Testis (tissue), 3 donors: ENCODE measurements around the gene PRR5. TPM values are rescaled to one million over a fixed set of nuclear protein-coding genes. Genes with fewer than 3 reads are reported as not detected.

Experiments
- DNase-seq: peaks from one replicate; pipeline ENCODE4 v3.0.0-alpha.2; 2019
- H3K27ac ChIP-seq, 2 donors: fragments of 200-600 bp; sonication (generic); one replicate each; pipeline ENCODE4 v1.5.1; 2019
- H3K27me3 ChIP-seq: fragments of 200-600 bp; sonication (generic); one replicate; pipeline ENCODE4 v1.5.1; 2019
- H3K36me3 ChIP-seq: fragments of 200-600 bp; sonication (generic); one replicate; pipeline ENCODE4 v1.5.1; 2017; ENCODE audit warnings: low read depth; ENCODE audit errors: missing control alignments
- H3K4me1 ChIP-seq: fragments of 200-600 bp; sonication (generic); one replicate; pipeline ENCODE4 v1.5.1; 2019
- H3K4me3 ChIP-seq, 2 donors: fragments of 200-600 bp; sonication (generic); one replicate each; pipeline ENCODE4 v1.5.1; 2017 to 2019
- H3K9me3 ChIP-seq: fragments of 200-600 bp; sonication (generic); one replicate; pipeline ENCODE4 v1.5.1; 2017
- POLR2A ChIP-seq: fragments of 450-650 bp; IDR thresholded peaks from one replicate; pipeline ENCODE4 v1.6.1; 2017; ENCODE audit warnings: antibody characterized with exemption, mild to moderate bottlenecking, moderate library complexity
- WGBS, 2 donors: methylation state at CpG; one replicate each; pipeline ENCODE4 v1.1.5; 2018; 5-methylcytosine and 5-hydroxymethylcytosine counted together
- intact Hi-C: fragments of 100-400 bp; cut with DNase I; formaldehyde crosslinking; loops from one replicate; pipeline ENCODE4 v1.15.1; 2023; ENCODE audit warnings: low total_unique reads
- polyA plus RNA-seq: library from polyadenylated mRNA; stranded (reverse); fragments of 350-450 nt; fragmentation: Illumina TruSeq; extraction: RNeasy Lipid Tissue Mini Kit (QIAGEN cat#74804); gene quantifications from one replicate; pipeline ENCODE4 v1.2.3, GENCODE V29; 2014; ENCODE audit warnings: low read depth, low replicate concordance; ENCODE audit not compliant: insufficient read depth
- total RNA-seq, 2 donors: library from RNA; depleted of rRNA; stranded (reverse); fragments of >200 nt; gene quantifications; one replicate each; pipeline ENCODE4 v1.2.3, GENCODE V29; 2016
- TF ChIP-seq, protein P1 (sequence below), 3 experiments: fragments of 450-650 bp in 2 of 3; fragments of 200-600 bp in 1 of 3; sonication (generic) in 1 of 3; IDR thresholded peaks; one replicate each; pipeline ENCODE4 v1.5.1; 2016 to 2019; ENCODE audit warnings: antibody characterized with exemption in 3 of 3, mild to moderate bottlenecking in 2 of 3, moderate library complexity in 1 of 3

PRR5 gene
- total and polyA plus RNA-seq, 3 donors from 2014 or later, result 20.2 to 50.4 (median 38.4) TPM

DNA sequence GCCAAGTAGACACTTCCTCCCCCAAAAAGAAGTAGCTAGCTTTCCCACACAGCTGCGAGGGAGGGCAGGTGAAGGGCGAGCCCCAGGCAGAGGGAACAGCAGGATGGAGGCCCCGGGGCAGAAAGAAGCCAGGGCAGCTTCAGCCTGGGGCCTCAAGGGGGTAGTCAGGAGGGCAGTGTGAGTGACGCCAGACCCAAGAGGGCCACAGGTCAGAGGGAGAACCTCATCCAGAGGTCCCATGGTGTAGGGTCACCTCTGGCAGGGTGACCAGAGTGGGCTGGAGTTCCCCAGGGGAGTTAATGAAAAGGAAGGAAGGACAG lies 9.2 kb downstream of the PRR5 start:
- WGBS, 2 donors, result 78 to 84% methylated on average over 4 of the region's 4 CpGs
- TF ChIP-seq, protein P1, sequence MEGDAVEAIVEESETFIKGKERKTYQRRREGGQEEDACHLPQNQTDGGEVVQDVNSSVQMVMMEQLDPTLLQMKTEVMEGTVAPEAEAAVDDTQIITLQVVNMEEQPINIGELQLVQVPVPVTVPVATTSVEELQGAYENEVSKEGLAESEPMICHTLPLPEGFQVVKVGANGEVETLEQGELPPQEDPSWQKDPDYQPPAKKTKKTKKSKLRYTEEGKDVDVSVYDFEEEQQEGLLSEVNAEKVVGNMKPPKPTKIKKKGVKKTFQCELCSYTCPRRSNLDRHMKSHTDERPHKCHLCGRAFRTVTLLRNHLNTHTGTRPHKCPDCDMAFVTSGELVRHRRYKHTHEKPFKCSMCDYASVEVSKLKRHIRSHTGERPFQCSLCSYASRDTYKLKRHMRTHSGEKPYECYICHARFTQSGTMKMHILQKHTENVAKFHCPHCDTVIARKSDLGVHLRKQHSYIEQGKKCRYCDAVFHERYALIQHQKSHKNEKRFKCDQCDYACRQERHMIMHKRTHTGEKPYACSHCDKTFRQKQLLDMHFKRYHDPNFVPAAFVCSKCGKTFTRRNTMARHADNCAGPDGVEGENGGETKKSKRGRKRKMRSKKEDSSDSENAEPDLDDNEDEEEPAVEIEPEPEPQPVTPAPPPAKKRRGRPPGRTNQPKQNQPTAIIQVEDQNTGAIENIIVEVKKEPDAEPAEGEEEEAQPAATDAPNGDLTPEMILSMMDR (IDR thresholded peaks at IDR 0.05), result no peak
- TF ChIP-seq POLR2A, result no peak
- no peak overlapping the region for H3K4me3 ChIP-seq
- no peaks in the 10 kb centered on the region for H3K9me3 ChIP-seq
- DNase-seq, result no peak
- intact Hi-C loops, result no loop called here
- H3K4me1 ChIP-seq, result no peaks in the 10 kb centered on the region
- no peaks in the 10 kb centered on the region for H3K36me3 ChIP-seq
- H3K27ac ChIP-seq, result no peak overlapping the region
- no peaks in the 10 kb centered on the region for H3K27me3 ChIP-seq

DNA sequence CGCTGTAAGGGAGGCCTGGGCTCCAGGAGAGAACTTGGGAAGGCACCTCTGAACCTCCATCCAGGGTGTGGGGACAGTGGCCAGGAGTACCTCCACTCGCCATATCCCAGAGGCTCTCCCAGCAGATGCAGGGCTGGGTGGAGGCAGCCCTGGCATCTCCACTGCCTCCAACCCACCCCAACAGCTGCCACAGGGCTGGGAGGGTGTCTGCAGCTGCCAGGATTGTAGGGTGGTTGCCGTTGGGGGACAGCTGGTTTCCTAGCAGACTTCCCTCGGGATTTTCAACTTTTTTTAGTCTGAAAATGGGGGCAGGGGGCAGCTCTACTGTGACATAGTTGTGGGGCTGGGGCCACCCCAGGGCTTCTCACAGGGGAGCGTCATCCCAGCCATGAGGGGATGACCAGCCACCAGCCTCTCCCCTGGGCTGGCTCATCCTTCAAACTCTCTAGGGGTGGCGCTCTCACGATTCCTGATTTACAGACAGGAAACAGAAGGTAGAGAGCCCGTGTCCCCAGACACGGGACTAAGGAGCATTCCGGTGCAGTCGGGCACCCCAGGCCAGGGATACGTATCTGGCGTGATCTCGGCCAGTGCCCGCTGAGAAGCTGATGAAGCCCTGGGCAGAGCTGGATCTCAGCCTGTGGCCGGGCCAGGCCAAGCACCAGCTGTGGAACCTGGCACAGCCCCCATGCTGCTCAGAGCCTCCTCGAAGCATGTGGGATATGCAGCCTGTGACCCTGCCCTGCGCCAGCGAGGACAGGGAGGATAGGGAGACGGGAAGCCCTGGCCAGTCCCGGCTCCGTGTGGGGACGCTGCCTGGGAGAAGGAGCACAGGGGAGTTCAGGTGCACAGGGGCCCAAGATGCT lies 9.9 kb downstream of the PRR5 start:
- no peaks in the 10 kb centered on the region for H3K27me3 ChIP-seq
- intact Hi-C loops, result no loop called here
- TF ChIP-seq, protein P1 (IDR thresholded peaks at IDR 0.05), result no peak
- no peak for TF ChIP-seq POLR2A
- H3K4me3 ChIP-seq, result no peak overlapping the region
- H3K36me3 ChIP-seq, result no peaks in the 10 kb centered on the region
- WGBS, 2 donors, result 75 to 87% methylated on average over 6 to 23 of the region's 23 CpGs
- H3K27ac ChIP-seq, result no peak overlapping the region
- no peaks in the 10 kb centered on the region for H3K9me3 ChIP-seq
- no peaks in the 10 kb centered on the region for H3K4me1 ChIP-seq
- no peak for DNase-seq

DNA sequence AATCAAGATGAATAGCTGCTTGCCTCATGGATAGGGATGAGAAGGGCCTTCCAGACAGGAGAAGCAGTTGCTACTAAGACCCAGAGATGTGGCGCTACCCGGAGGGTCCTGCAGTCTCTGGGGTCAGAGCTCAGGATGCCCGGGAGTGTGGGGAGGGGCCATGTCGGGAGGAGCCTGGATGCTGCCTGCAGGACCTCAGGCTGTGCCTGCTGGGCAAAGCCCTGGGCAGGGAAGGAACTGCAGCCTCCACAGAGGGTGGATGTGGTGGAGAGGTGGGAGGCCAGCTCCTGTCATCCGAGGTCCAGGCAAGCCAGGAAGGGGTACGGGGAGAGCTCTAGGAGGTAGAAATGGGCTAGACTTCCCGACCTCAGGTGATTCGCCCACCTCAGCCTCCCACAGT lies 11.0 kb downstream of the PRR5 start:
- intact Hi-C loops, result no loop called here
- Histone ChIP-seq H3K27me3 (no peaks in the 10 kb centered on the region), H3K36me3 (no peaks in the 10 kb centered on the region), H3K4me3 (no peak overlapping the region), H3K9me3 (no peaks in the 10 kb centered on the region), H3K4me1 (no peaks in the 10 kb centered on the region), H3K27ac (no peak overlapping the region)
- TF ChIP-seq, protein P1 (IDR thresholded peaks at IDR 0.05), result no peak
- TF ChIP-seq POLR2A, result no peak
- no peak for DNase-seq
- 92 to 93% methylated on average over 8 of the region's 8 CpGs for WGBS, 2 donors

DNA sequence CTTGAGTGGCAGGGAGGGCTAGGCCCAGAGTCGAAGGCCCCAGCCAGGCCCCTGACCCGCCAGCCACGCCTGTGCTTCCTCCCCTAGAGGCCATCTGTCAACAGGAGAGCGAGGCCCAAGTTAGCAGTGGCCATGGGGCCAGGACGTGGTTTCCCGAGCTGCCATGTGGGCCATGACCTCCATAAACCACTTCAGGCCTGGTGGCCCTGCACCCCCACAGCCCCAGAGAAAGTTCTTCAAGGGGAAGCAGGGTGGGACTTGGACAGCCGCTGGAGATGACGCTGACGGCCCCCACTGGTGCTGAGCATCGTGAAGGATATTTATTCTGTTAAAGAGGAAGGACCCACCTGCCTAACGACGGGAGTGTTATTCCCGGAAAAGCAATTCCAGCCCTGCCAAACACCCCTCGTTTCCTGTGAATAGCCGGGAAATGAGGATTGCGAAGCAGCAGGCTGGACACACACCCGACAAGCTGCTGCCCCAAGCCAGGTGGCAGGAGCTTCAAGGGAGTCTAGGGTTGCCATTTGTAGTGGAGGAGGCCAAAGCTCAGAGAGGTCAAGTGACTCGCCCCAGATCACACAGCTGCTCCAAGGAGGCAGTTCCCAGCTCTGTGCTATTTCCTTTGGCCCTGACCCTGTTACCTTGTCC lies 12.8 kb downstream of the PRR5 start:
- no peak overlapping the region for H3K27ac ChIP-seq
- no peaks in the 10 kb centered on the region for H3K4me1 ChIP-seq
- H3K9me3 ChIP-seq, result no peaks in the 10 kb centered on the region
- H3K4me3 ChIP-seq, result no peak overlapping the region
- intact Hi-C loops, result no loop called here
- H3K27me3 ChIP-seq, result no peaks in the 10 kb centered on the region
- DNase-seq, result no peak
- TF ChIP-seq POLR2A, result no peak
- TF ChIP-seq, protein P1 (IDR thresholded peaks at IDR 0.05), result no peak
- H3K36me3 ChIP-seq, result no peaks in the 10 kb centered on the region
- WGBS, 2 donors, result 50 to 67% methylated on average over 6 to 17 of the region's 18 CpGs
